Activated CD4-positive, alpha-beta T cell treated with anti-CD3 and anti-CD28 coated beads, Interleukin-2, amount 10 ng/mL, durations not matched to agents 24 days and 14 days (primary cell): ENCODE data around the gene UGT1A10. TPM values are rescaled to one million over a fixed set of nuclear protein-coding genes. Genes with fewer than 3 reads are reported as not detected.
"Not testable (repeated sequence)": the region's sequence is repeated elsewhere in the genome, so short reads cannot be mapped to it uniquely, and the experiment has no call there.

ENCODE experiments used
- DNase-seq: peaks from one replicate; pipeline ENCODE4 v3.0.0; 2022
- H3K27ac Mint-ChIP-seq: one replicate; pipeline ENCODE4 v1.8.0; 2022; ENCODE audit warnings: mild to moderate bottlenecking, mixed read lengths
- H3K27me3 Mint-ChIP-seq: one replicate; pipeline ENCODE4 v1.8.0; 2022; ENCODE audit warnings: mixed read lengths
- H3K36me3 Mint-ChIP-seq: one replicate; pipeline ENCODE4 v1.8.0; 2022; ENCODE audit warnings: low read depth, mild to moderate bottlenecking, mixed read lengths
- H3K4me1 Mint-ChIP-seq: one replicate; pipeline ENCODE4 v1.8.0; 2021; ENCODE audit warnings: mixed read lengths
- H3K4me3 Mint-ChIP-seq: one replicate; pipeline ENCODE4 v1.8.0; 2022; ENCODE audit warnings: mild to moderate bottlenecking, moderate library complexity, mixed read lengths
- H3K9me3 Mint-ChIP-seq: one replicate; pipeline ENCODE4 v1.8.0; 2021; ENCODE audit warnings: mixed read lengths
- intact Hi-C: fragments of 100-400 bp; cut with micrococcal nuclease; formaldehyde crosslinking; loops from one replicate; pipeline ENCODE4 v1.15.1; 2023
- total RNA-seq: library from RNA; stranded (reverse); gene quantifications from 2 replicates; pipeline ENCODE4 v1.2.3, GENCODE V29; 2022

The UGT1A10 gene
- total RNA-seq, result not detected in 2 replicates

DNA sequence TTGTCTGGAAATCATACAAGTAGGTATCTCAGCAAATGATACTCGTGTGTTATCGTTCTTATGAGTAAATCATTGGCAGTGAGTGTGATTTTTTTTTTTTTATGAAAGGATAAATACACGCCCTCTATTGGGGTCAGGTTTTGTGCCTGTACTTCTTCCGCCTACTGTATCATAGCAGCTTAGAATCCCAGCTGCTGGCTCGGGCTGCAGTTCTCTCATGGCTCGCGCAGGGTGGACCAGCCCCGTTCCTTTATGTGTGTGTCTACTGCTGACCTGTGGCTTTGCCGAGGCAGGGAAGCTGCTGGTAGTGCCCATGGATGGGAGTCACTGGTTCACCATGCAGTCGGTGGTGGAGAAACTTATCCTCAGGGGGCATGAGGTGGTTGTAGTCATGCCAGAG lies at the start of gene UGT1A10:
Gene UGT1A10 (plus strand): TSS at position 143 of the 400 bp plus-strand sequence. CDS start 75 bp downstream, at position 218.
- H3K4me1 Mint-ChIP-seq, intact Hi-C loops, H3K4me3 Mint-ChIP-seq, H3K9me3 Mint-ChIP-seq, H3K27ac Mint-ChIP-seq, DNase-seq, H3K36me3 Mint-ChIP-seq: not testable (repeated sequence)
- H3K27me3 Mint-ChIP-seq, result peaks cover 18% of the 10 kb centered on the region

DNA sequence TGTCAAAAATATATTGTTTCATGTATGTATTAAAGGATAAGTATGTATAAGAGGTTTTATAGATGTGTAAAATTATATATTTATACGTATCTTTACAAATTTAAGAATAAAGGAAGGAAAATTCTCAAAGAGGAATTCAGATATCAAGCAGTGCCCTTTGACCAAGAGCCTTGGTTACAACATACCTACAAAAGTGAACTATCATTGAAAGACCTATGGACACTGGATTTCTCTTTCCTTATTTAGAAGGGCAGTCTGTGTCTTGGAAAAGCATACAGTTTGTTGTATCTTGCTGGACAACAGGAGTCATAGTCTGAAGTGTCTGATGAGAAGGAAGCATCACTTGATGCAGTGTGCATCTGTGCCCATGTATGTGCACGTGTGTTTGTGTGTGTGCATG lies 47.8 kb upstream of the UGT1A10 start:
- intact Hi-C loops, result no loop called here
- Mint-ChIP-seq H3K4me3 (no peak overlapping the region), H3K36me3 (no peaks in the 10 kb centered on the region), H3K4me1 (no peaks in the 10 kb centered on the region), H3K9me3 (peaks cover 6% of the 10 kb centered on the region), H3K27ac (no peak overlapping the region), H3K27me3 (peaks cover 24% of the 10 kb centered on the region)
- no peak for DNase-seq

DNA sequence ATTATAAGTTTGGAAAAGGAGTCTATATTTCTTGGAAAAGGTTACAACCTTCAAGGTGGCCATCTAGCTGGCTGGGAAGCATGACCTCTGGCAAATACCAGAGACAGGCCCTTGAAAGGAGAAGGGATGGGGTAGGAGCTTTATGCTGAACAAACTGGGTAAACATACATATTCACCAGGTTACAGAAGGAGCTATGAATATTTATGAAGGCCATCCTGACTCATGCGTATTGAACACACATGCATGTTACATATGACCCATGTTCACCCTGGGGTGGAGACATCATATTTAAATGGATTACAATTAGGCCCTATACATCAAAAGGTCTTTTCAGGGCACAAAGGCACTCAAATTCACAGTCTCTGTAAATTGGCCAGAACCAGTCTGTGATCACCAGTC lies 43.5 kb upstream of the UGT1A10 start:
- H3K36me3 Mint-ChIP-seq, intact Hi-C loops, H3K27ac Mint-ChIP-seq, DNase-seq, H3K9me3 Mint-ChIP-seq, H3K4me1 Mint-ChIP-seq, H3K4me3 Mint-ChIP-seq, H3K27me3 Mint-ChIP-seq: not testable (repeated sequence)

DNA sequence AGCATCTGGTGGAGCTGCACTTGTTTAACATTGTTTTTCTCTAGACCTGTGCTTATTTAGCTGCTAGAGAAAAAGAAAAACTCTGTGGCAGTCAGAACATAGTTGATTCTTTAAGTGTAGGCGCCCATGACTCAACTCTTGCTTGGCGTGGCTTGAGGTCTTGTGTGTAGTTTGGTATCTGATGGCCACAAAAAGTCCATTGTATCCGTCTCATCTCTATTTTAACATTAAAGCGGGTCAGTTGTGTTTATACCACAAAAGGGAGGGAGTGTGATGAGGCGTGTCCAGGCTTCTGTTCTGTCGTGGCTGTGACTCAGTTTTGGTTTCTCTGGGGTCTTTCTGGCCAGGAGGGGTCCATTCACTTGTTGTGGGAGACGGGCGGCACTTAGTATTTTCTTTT lies 43.0 kb upstream of the UGT1A10 start:
- Mint-ChIP-seq H3K4me1 (no peaks in the 10 kb centered on the region), H3K4me3 (no peak overlapping the region)

DNA sequence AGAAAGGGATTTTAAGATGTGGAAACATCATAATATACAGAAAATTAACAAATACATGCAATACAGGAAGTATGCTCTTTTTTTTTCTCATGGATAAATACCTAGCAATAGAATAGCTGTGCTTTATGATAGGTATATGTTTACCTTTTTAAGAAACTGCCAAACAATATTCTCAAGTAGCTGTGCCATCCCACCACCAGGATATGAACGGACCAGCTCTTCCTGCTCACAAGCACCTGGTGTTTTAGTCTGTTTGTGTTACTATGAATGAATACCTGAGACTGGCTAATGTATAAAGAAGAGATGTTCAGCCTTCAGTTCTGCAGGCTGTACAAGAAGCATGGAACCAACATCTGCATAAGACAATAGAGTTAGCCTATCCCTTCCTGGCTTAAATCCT lies 38.7 kb upstream of the UGT1A10 start:
- Mint-ChIP-seq H3K9me3 (no peaks in the 10 kb centered on the region), H3K4me3 (no peak overlapping the region), H3K36me3 (no peaks in the 10 kb centered on the region), H3K27ac (no peak overlapping the region), H3K4me1 (no peaks in the 10 kb centered on the region), H3K27me3 (peaks cover 16% of the 10 kb centered on the region)
- DNase-seq, result no peak
- intact Hi-C loops, result no loop called here

More for the DNA sequence above, 43.0 kb upstream of the UGT1A10 start:
- no peak for DNase-seq
- Mint-ChIP-seq H3K36me3 (no peaks in the 10 kb centered on the region), H3K9me3 (no peaks in the 10 kb centered on the region), H3K27ac (no peak overlapping the region), H3K27me3 (peaks cover 9% of the 10 kb centered on the region)
- intact Hi-C loops, result no loop called here

DNA sequence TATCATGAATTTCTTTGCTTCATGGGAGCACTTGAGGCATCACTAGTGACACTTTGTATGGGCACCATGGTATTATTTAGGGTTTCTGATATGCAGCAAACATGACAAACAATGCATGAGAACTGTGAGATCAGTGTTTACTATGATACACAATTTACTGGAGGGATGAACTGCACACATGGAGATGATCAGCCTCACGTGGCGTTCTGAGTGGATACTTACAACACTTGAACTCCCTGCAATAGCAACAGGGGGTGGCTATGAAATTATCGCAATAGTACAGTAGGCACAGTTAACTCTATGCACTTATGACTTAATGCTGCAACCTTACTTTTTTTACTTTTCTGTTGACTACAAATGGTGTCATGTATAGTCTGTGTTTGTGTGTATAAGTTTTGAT lies 37.3 kb upstream of the UGT1A10 start:
- no peaks in the 10 kb centered on the region for H3K36me3 Mint-ChIP-seq
- no peak overlapping the region for H3K4me3 Mint-ChIP-seq
- H3K27ac Mint-ChIP-seq, result no peak overlapping the region
- intact Hi-C loops, result no loop called here
- DNase-seq, result no peak
- peaks cover 14% of the 10 kb centered on the region for H3K27me3 Mint-ChIP-seq
- no peaks in the 10 kb centered on the region for H3K9me3 Mint-ChIP-seq
- H3K4me1 Mint-ChIP-seq, result no peaks in the 10 kb centered on the region

DNA sequence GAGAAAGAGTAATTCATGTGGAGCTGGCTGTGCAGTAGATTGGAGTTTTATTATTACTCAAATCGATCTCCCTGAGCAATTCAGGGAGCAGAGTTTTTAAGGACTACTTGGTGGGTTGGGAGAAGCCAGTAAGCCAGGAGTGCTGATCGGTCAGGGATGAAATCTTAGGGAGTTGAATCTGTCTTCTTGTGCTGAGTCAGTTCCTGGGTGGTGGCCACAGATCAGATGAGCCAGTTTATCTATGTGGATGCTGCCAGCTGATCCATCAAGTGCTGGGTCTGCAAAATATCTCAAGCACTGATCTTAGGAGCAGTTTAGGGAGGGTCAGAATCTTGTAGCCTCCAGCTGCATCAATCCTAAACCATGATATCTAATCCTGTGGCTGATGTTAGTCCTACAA lies 35.9 kb upstream of the UGT1A10 start:
- Mint-ChIP-seq H3K36me3 (no peaks in the 10 kb centered on the region), H3K9me3 (no peaks in the 10 kb centered on the region)

DNA sequence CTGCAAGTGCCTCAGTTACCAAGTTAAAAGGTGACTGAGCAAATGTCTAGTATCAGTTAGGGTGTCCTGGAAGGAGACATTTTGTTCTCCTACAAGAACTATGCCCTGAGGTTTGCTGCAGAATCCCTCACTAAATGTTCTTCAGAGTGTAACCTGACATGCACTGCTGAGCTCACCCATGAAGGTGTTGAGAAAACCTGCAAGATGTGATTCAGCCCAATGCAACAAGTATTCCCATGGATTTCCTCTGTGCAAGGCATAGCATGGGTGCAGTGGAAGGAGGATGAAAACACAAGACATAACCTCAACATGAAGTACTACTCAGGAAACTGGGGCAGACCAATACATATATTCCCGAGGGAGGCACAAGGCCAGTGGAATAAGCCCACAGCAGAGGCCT lies 34.2 kb upstream of the UGT1A10 start:
- H3K4me1 Mint-ChIP-seq, result no peaks in the 10 kb centered on the region
- peak; percentile 35 for DNase-seq
- H3K4me3 Mint-ChIP-seq, result no peak overlapping the region
- H3K36me3 Mint-ChIP-seq, result no peaks in the 10 kb centered on the region
- H3K27ac Mint-ChIP-seq, result no peak overlapping the region
- peaks cover 14% of the 10 kb centered on the region for H3K27me3 Mint-ChIP-seq
- intact Hi-C loops, result no loop called here
- H3K9me3 Mint-ChIP-seq, result no peaks in the 10 kb centered on the region

More for the DNA sequence above, 35.9 kb upstream of the UGT1A10 start:
- Mint-ChIP-seq H3K4me3 (no peak overlapping the region), H3K27me3 (peaks cover 14% of the 10 kb centered on the region), H3K4me1 (no peaks in the 10 kb centered on the region), H3K27ac (no peak overlapping the region)
- peak; percentile 34 for DNase-seq
- intact Hi-C loops, result no loop called here

DNA sequence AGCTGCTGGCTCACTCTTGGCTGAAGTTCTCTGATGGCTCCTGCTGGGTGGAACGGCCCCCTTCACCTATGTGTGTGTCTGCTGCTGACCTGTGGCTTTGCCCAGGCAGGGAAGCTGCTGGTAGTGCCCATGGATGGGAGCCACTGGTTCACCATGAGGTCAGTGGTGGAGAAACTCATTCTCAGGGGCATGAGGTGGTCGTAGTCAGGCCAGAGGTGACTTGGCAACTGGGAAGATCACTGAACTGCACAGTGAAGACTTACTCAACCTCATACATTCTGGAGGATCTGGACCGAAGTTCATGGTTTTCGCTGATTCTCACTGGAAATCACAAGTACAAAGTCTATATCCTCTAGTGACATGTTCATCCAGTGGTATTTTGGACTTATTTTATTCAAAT lies 32.7 kb upstream of the UGT1A10 start:
- Mint-ChIP-seq H3K4me3 (no peak overlapping the region), H3K4me1 (no peaks in the 10 kb centered on the region), H3K9me3 (no peaks in the 10 kb centered on the region), H3K36me3 (no peaks in the 10 kb centered on the region), H3K27me3 (peaks cover 15% of the 10 kb centered on the region), H3K27ac (no peak overlapping the region)
- no peak for DNase-seq
- intact Hi-C loops, result no loop called here

DNA sequence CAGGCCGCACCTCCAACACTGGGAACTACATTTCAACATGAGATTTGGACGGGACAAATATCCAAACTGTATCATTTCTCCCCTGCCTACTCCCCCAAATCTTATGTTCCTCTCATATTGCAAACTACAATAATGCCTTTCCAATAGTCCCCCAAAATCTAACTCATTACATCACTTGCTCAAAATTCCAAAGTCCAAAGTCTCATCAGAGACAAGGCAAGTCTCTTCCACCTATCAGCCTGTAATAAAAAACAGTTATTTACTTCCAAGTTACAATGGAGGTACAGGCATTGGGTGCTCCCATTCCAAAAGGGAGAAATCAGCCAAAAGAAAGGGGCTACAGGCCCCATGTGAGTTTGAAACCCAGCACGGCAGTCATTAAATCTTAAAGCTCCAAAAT lies 31.4 kb upstream of the UGT1A10 start:
- Mint-ChIP-seq H3K9me3 (no peaks in the 10 kb centered on the region), H3K4me1 (no peaks in the 10 kb centered on the region), H3K27me3 (peaks cover 11% of the 10 kb centered on the region), H3K36me3 (no peaks in the 10 kb centered on the region), H3K27ac (no peak overlapping the region), H3K4me3 (no peak overlapping the region)
- intact Hi-C loops, result no loop called here
- no peak for DNase-seq

DNA sequence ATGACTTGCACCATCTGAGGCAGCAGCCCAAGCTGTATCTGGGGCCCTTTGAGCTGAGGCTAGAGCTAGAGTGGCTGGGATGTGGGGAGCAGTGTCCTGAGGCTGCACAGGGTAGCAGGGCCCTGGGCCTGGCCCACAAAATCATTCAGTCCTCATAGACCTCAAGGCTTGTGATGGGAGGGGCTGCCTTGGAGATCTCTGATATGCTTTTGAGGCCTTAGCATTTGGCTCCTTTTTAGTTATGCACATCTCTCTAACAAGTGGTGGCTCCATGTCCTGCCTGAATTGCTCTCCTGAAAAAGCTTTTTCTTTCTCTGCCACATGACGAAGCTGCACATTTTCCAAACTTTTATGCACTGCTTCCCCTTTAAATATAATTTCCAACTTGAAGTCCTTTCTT lies 30.6 kb upstream of the UGT1A10 start:
- DNase-seq, result no peak
- Mint-ChIP-seq H3K27ac (no peak overlapping the region), H3K27me3 (peaks cover 8% of the 10 kb centered on the region), H3K9me3 (no peaks in the 10 kb centered on the region), H3K4me1 (no peaks in the 10 kb centered on the region), H3K4me3 (no peak overlapping the region), H3K36me3 (no peaks in the 10 kb centered on the region)
- intact Hi-C loops, result no loop called here

DNA sequence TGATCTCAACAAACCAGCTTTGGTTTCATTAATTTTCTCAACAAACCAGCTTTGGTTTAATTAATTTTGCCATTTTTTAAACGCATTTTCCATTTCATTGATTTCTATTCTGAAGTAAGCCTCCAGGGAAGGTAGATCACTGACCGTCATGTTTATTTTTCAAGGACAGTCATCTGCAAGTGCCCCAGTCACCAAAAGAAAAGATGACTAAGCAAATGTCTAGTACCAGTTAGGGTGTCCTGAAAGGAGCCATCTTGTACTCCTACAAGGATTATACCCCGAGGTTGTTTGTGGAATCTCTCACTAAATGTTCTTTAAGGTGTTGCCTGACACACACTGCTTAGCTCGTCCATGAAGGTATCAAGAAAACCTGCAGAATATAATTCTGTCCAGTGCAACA lies 25.0 kb upstream of the UGT1A10 start:
- intact Hi-C loops, result no loop called here
- Mint-ChIP-seq H3K4me1 (no peaks in the 10 kb centered on the region), H3K4me3 (no peak overlapping the region)

DNA sequence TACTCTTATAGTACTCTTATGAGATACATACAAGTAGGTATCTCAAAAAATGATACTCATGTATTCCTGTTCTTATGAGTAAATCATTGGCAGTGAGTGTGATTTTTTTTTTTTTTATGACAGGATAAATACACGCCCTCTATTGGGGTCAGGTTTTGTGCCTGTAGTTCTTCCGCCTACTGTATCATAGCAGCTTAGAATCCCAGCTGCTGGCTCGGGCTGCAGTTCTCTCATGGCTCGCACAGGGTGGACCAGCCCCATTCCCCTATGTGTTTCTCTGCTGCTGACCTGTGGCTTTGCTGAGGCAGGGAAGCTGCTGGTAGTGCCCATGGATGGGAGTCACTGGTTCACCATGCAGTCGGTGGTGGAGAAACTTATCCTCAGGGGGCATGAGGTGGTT lies 18.8 kb upstream of the UGT1A10 start, which contains the start of gene UGT1A8:
Gene UGT1A8 (plus strand): TSS at position 158 of the 400 bp plus-strand sequence. CDS start 75 bp downstream, at position 233.
- intact Hi-C loops, H3K4me1 Mint-ChIP-seq, DNase-seq, H3K27ac Mint-ChIP-seq, H3K4me3 Mint-ChIP-seq, H3K36me3 Mint-ChIP-seq: not testable (repeated sequence)
- Mint-ChIP-seq H3K27me3 (peaks cover 17% of the 10 kb centered on the region), H3K9me3 (peaks cover 25% of the 10 kb centered on the region)

More for the DNA sequence above, 25.0 kb upstream of the UGT1A10 start:
- no peak for DNase-seq
- peaks cover 19% of the 10 kb centered on the region for H3K27me3 Mint-ChIP-seq
- no peaks in the 10 kb centered on the region for H3K36me3 Mint-ChIP-seq
- H3K9me3 Mint-ChIP-seq, result peaks cover 29% of the 10 kb centered on the region
- H3K27ac Mint-ChIP-seq, result no peak overlapping the region

DNA sequence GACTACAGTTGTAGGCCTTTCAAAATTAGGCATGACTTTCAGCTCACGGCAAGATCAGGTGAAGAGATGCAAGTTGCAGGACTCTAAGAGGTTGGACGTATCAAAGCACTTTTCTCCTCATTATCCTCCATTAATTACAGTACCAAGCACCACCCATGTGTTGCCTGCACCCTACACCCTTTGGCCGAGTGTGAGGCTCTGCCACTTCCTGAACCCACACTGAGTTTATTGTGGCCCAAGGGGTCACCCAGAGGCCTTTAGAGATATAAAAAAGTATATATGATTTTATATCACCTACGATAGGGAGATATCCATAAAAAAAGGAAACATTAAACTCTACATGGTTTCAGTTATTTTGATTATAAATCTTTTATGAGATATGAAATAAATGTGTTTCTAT lies 16.0 kb upstream of the UGT1A10 start:
- peaks cover 5% of the 10 kb centered on the region for H3K9me3 Mint-ChIP-seq
- no peak overlapping the region for H3K27ac Mint-ChIP-seq
- DNase-seq, result no peak
- peaks cover 6% of the 10 kb centered on the region for H3K27me3 Mint-ChIP-seq
- no peaks in the 10 kb centered on the region for H3K36me3 Mint-ChIP-seq
- no peak overlapping the region for H3K4me3 Mint-ChIP-seq
- no peaks in the 10 kb centered on the region for H3K4me1 Mint-ChIP-seq
- intact Hi-C loops, result no loop called here

DNA sequence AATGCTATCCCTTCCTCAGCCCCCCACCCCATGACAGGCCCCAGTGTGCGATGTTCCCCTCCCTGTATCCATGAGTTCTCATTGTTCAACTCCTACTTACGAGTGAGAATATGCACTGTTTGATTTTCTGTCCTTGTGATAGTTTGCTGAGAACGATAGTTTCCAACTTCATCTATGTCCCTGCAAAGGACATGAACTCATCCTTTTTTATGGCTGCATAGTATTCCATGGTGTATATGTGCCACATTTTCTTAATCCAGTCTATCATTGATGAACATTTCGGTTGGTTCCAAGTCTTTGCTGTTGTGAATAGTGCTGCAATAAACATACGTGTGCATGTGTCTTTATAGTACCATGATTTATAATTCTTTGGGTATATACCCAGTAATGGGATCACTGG lies 14.4 kb upstream of the UGT1A10 start:
- H3K4me1 Mint-ChIP-seq, H3K27ac Mint-ChIP-seq, H3K4me3 Mint-ChIP-seq, H3K9me3 Mint-ChIP-seq, H3K36me3 Mint-ChIP-seq, H3K27me3 Mint-ChIP-seq, DNase-seq, intact Hi-C loops: not testable (repeated sequence)
